Measurements from ENCODE around the gene AMT.

The AMT gene

DNA sequence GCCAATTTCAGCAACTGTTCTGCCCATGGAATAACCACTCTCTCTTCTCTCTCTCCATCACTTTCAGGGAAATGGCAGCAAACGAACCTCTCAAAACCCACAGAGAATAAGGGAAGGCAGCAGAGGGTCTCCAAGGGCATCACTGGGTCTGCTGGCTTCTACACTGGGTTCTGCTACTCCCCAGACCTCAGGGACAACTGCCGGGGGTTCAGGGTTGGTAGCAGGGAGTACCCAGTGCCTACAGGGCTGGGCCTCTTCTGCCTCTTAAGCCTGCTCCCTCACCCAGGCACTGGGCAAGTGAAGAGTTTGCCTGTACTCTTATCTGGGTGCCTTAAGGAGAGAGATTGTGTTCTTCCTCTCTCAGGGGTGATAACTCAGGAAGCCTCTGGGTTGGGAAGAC is 7.5 kb downstream of the AMT start:
- Histone ChIP-seq H2AFZ (ENCODE audit: low read length) (no peak overlapping the region), H3K14ac (ENCODE audit: low read length) (no peak overlapping the region)
- WGBS, 2 donors (ENCODE audit: extremely low coverage in 2 of 2, insufficient read length in 2 of 2, insufficient replicate concordance in 1 of 2) = no CpG with 5 or more reads among the region's 2 CpGs

DNA sequence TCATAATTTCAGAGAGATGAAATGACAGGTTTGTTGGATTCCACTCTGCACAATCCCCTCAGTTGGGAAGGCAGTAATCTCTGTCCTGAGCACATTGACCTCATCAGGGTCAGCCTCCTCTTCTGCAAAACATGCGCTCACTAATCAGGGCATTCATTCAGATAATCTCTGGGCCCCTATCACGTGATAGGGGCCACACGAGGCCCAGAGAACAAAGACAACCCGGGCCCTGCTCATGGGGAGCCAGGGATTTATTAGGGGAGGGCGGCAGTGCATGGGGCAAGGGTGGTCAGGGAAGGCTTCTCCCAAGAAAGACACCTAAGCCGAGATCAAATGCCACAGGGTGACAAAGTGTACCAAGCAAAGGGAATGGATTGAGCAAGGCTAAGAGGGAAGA is 8.9 kb downstream of the AMT start:
- DNase-seq (ENCODE audit: low spot score) = no peak
- H3K9ac ChIP-seq (ENCODE audit: low read depth, low read length, poor library complexity) = no peak overlapping the region
- H2AFZ ChIP-seq (ENCODE audit: low read length) = no peak overlapping the region
- WGBS, 2 donors (ENCODE audit: extremely low coverage in 2 of 2, insufficient read length in 2 of 2, insufficient replicate concordance in 1 of 2) = no CpG with 5 or more reads among the region's 6 CpGs
- H3K9me3 ChIP-seq (replicated peaks in 1 of 2; ENCODE audit: control insufficient read depth in 2 of 2, insufficient read depth in 1 of 2, low read depth in 1 of 2, low read length in 2 of 2) = no peaks in the 10 kb centered on the region
- no peak overlapping the region for H3K23ac ChIP-seq (ENCODE audit: low read depth, low read length, poor library complexity)
- peaks cover 10 to 11% of the 10 kb centered on the region in 2 donors for H3K4me1 ChIP-seq (ENCODE audit: control insufficient read depth in 2 of 2, insufficient read depth in 1 of 2, low read depth in 1 of 2, low read length in 2 of 2)
- no peak overlapping the region for H3K14ac ChIP-seq (ENCODE audit: low read length)
- H2BK5ac ChIP-seq (ENCODE audit: low read length) = no peak overlapping the region
- no peak overlapping the region for H2AK5ac ChIP-seq (ENCODE audit: low read depth, low read length)
- no peak overlapping the region for H3K27ac ChIP-seq (replicated peaks; ENCODE audit: low read length)
- no peaks in the 10 kb centered on the region for H3K27me3 ChIP-seq (ENCODE audit: control insufficient read depth in 3 of 3, insufficient read depth in 3 of 3, low read depth in 1 of 3, low read length in 3 of 3)
- peak overlapping the region in 1 of 2 donors; percentile 58 for H3K4me3 ChIP-seq (ENCODE audit: low read length in 2 of 2)
- no peak overlapping the region for H2BK15ac ChIP-seq (ENCODE audit: low read length)
- H3K4ac ChIP-seq (ENCODE audit: low read length) = no peak overlapping the region
- H3K36me3 ChIP-seq (replicated peaks in 1 of 2; ENCODE audit: control insufficient read depth in 2 of 2, insufficient read depth in 2 of 2, low read length in 2 of 2) = peaks cover 2 to 28% of the 10 kb centered on the region in 2 donors
- no peak overlapping the region for H3K18ac ChIP-seq (ENCODE audit: low read length)
- peaks cover 5% of the 10 kb centered on the region for H3K79me1 ChIP-seq (ENCODE audit: low read depth, low read length)
- H2BK120ac ChIP-seq (ENCODE audit: low read depth, low read length) = no peak overlapping the region
- no peak overlapping the region for H4K91ac ChIP-seq (ENCODE audit: low read depth, low read length, poor library complexity)
- H2BK12ac ChIP-seq (ENCODE audit: low read length) = no peak overlapping the region
- H3K4me2 ChIP-seq (ENCODE audit: insufficient read depth, low read length, poor library complexity, severe bottlenecking) = no peak overlapping the region
- H4K8ac ChIP-seq (ENCODE audit: low read depth, low read length) = no peak overlapping the region

More for the DNA sequence above, 7.5 kb downstream of the AMT start:
- H3K4me2 ChIP-seq (ENCODE audit: insufficient read depth, low read length, poor library complexity, severe bottlenecking) = no peak overlapping the region
- H3K4me1 ChIP-seq (ENCODE audit: control insufficient read depth in 2 of 2, insufficient read depth in 1 of 2, low read depth in 1 of 2, low read length in 2 of 2) = peaks cover 10 to 11% of the 10 kb centered on the region in 2 donors
- no peak overlapping the region for H2AK5ac ChIP-seq (ENCODE audit: low read depth, low read length)
- no peak overlapping the region for H3K23ac ChIP-seq (ENCODE audit: low read depth, low read length, poor library complexity)
- no peak for DNase-seq (ENCODE audit: low spot score)
- H3K18ac ChIP-seq (ENCODE audit: low read length) = no peak overlapping the region
- H3K4me3 ChIP-seq (ENCODE audit: low read length in 2 of 2) = no peak overlapping the region
- no peaks in the 10 kb centered on the region for H3K9me3 ChIP-seq (replicated peaks in 1 of 2; ENCODE audit: control insufficient read depth in 2 of 2, insufficient read depth in 1 of 2, low read depth in 1 of 2, low read length in 2 of 2)
- no peak overlapping the region for H3K4ac ChIP-seq (ENCODE audit: low read length)
- no peak overlapping the region for H2BK12ac ChIP-seq (ENCODE audit: low read length)
- H2BK5ac ChIP-seq (ENCODE audit: low read length) = no peak overlapping the region
- peaks cover 2 to 28% of the 10 kb centered on the region in 2 donors for H3K36me3 ChIP-seq (replicated peaks in 1 of 2; ENCODE audit: control insufficient read depth in 2 of 2, insufficient read depth in 2 of 2, low read length in 2 of 2)
- no peak overlapping the region for H3K27ac ChIP-seq (replicated peaks; ENCODE audit: low read length)
- H2BK15ac ChIP-seq (ENCODE audit: low read length) = no peak overlapping the region
- peaks cover 8% of the 10 kb centered on the region for H3K79me1 ChIP-seq (ENCODE audit: low read depth, low read length)
- H2BK120ac ChIP-seq (ENCODE audit: low read depth, low read length) = no peak overlapping the region
- no peak overlapping the region for H4K8ac ChIP-seq (ENCODE audit: low read depth, low read length)
- H3K9ac ChIP-seq (ENCODE audit: low read depth, low read length, poor library complexity) = no peak overlapping the region
- H3K27me3 ChIP-seq (ENCODE audit: control insufficient read depth in 3 of 3, insufficient read depth in 3 of 3, low read depth in 1 of 3, low read length in 3 of 3) = no peaks in the 10 kb centered on the region
- no peak overlapping the region for H4K91ac ChIP-seq (ENCODE audit: low read depth, low read length, poor library complexity)

DNA sequence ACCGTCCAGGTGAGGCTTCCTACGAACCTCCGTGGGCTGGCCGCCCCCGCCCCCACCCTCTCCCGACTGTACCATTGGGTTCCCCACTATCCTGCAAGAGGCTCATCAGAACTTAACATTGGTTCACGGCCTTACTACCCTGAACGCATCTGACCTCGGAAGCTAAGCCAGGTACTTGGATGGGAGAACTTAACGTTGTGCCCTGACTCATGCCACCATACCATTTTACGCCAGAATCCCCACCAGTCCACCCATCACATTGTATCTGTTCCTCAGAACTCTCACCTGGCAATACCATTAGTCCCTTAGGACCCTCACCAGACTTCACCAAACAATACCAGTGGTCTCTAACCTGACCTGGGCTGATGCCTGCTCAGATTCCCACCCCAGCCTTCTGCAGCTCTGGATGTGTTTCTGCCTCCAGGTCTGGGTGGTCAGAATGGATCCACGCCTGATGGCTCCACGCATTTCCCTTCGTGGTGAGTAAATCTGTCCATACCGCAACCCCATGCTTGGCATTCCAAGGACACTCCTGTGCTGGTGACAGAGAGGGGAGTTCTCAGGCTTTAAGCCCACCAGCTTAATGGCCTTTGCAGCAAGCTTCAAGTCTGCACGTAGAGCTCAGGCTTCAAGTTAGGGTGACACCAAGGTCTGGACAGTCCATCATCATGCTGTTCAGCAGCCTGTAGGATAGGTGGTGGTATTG is 9.5 kb downstream of the AMT start:
- Histone ChIP-seq H3K4ac (ENCODE audit: low read length) (no peak overlapping the region), H3K27me3 (ENCODE audit: control insufficient read depth in 3 of 3, insufficient read depth in 3 of 3, low read depth in 1 of 3, low read length in 3 of 3) (no peaks in the 10 kb centered on the region), H2AFZ (ENCODE audit: low read length) (peak overlapping the region; percentile 81), H3K36me3 (replicated peaks in 1 of 2; ENCODE audit: control insufficient read depth in 2 of 2, insufficient read depth in 2 of 2, low read length in 2 of 2) (peaks cover 2 to 25% of the 10 kb centered on the region in 2 donors), H2BK15ac (ENCODE audit: low read length) (peak overlapping the region; percentile 42), H2AK5ac (ENCODE audit: low read depth, low read length) (peak overlapping the region; percentile 64), H2BK5ac (ENCODE audit: low read length) (peak overlapping the region; percentile 80), H3K4me3 (ENCODE audit: low read length in 2 of 2) (peak overlapping the region; percentile 58 to 87), H3K23ac (ENCODE audit: low read depth, low read length, poor library complexity) (no peak overlapping the region), H3K9me3 (replicated peaks in 1 of 2; ENCODE audit: control insufficient read depth in 2 of 2, insufficient read depth in 1 of 2, low read depth in 1 of 2, low read length in 2 of 2) (no peaks in the 10 kb centered on the region), H4K91ac (ENCODE audit: low read depth, low read length, poor library complexity) (no peak overlapping the region), H3K4me1 (ENCODE audit: control insufficient read depth in 2 of 2, insufficient read depth in 1 of 2, low read depth in 1 of 2, low read length in 2 of 2) (peaks cover 10 to 11% of the 10 kb centered on the region in 2 donors), H2BK12ac (ENCODE audit: low read length) (no peak overlapping the region), H3K27ac (replicated peaks; ENCODE audit: low read length) (peak overlapping the region; percentile 71), H2BK120ac (ENCODE audit: low read depth, low read length) (no peak overlapping the region), H3K14ac (ENCODE audit: low read length) (no peak overlapping the region), H3K18ac (ENCODE audit: low read length) (peak overlapping the region; percentile 95), H3K9ac (ENCODE audit: low read depth, low read length, poor library complexity) (peak overlapping the region; percentile 95), H4K8ac (ENCODE audit: low read depth, low read length) (no peak overlapping the region), H3K79me1 (ENCODE audit: low read depth, low read length) (peaks cover 5% of the 10 kb centered on the region), H3K4me2 (ENCODE audit: insufficient read depth, low read length, poor library complexity, severe bottlenecking) (peak overlapping the region; percentile 91)
- DNase-seq (ENCODE audit: low spot score) = no peak
- no CpG with 5 or more reads among the region's 16 CpGs for WGBS, 2 donors (ENCODE audit: extremely low coverage in 2 of 2, insufficient read length in 2 of 2, insufficient replicate concordance in 1 of 2)

DNA sequence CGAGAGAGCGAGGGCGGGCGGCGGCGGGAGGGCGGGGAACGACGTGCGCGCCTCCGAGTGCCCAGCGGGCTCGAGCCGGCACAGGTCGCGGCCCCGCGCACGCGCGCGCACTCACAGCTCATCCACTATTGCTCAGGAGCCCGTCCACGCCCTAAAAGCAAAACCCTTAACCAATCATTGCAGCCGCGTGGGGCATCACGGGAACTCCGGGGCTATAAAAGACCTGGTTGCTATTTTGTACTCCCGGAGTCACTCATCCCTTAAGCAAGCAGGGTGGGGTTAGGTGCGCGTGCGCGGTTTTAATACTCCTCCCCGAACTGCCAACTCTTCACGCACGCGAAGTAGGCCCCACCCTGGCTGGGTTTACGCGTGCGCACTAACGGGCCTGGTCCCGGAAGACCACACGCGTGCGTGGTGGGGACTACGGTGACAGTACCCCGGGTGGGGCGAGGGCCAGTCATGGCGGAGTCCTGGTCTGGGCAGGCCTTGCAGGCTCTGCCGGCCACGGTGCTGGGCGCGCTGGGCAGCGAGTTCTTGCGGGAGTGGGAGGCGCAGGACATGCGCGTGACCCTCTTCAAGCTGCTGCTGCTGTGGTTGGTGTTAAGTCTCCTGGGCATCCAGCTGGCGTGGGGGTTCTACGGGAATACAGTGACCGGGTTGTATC is 10.2 kb downstream of the AMT start, which contains the start of the genes RHOA and TCTA:
Gene RHOA (minus strand): TSS at position 9 of the 664 bp plus-strand sequence. CDS start 36,387 bp downstream, outside the sequence.
Gene TCTA (plus strand): TSS at position 456 of the 664 bp plus-strand sequence. CDS start 4 bp downstream, at position 460.
- H3K4ac ChIP-seq (ENCODE audit: low read length) = no peak within 1 kb of the TSS
- H3K36me3 ChIP-seq (replicated peaks in 1 of 2; ENCODE audit: control insufficient read depth in 2 of 2, insufficient read depth in 2 of 2, low read length in 2 of 2) = peaks cover 2 to 25% of the 10 kb centered on the region in 2 donors
- WGBS, 2 donors (ENCODE audit: extremely low coverage in 2 of 2, insufficient read length in 2 of 2, insufficient replicate concordance in 1 of 2) = no CpG with 5 or more reads among the region's 62 CpGs
- H3K4me3 ChIP-seq (ENCODE audit: low read length in 2 of 2) = peak within 1 kb of the TSS; percentile 58 to 88
- H4K91ac ChIP-seq (ENCODE audit: low read depth, low read length, poor library complexity) = no peak within 1 kb of the TSS
- H3K4me1 ChIP-seq (ENCODE audit: control insufficient read depth in 2 of 2, insufficient read depth in 1 of 2, low read depth in 1 of 2, low read length in 2 of 2) = peaks cover 10 to 11% of the 10 kb centered on the region in 2 donors
- H3K23ac ChIP-seq (ENCODE audit: low read depth, low read length, poor library complexity) = peak within 1 kb of the TSS; percentile 97
- peak; percentile 98 for DNase-seq (ENCODE audit: low spot score)
- H2BK12ac ChIP-seq (ENCODE audit: low read length) = no peak within 1 kb of the TSS
- peak within 1 kb of the TSS; percentile 91 for H3K4me2 ChIP-seq (ENCODE audit: insufficient read depth, low read length, poor library complexity, severe bottlenecking)
- H2BK120ac ChIP-seq (ENCODE audit: low read depth, low read length) = no peak within 1 kb of the TSS
- H2BK5ac ChIP-seq (ENCODE audit: low read length) = peak within 1 kb of the TSS; percentile 92
- peak within 1 kb of the TSS; percentile 97 for H3K9ac ChIP-seq (ENCODE audit: low read depth, low read length, poor library complexity)
- H3K27ac ChIP-seq (replicated peaks; ENCODE audit: low read length) = peak within 1 kb of the TSS; percentile 98
- no peaks in the 10 kb centered on the region for H3K27me3 ChIP-seq (ENCODE audit: control insufficient read depth in 3 of 3, insufficient read depth in 3 of 3, low read depth in 1 of 3, low read length in 3 of 3)
- peaks cover 5% of the 10 kb centered on the region for H3K79me1 ChIP-seq (ENCODE audit: low read depth, low read length)
- peak within 1 kb of the TSS; percentile 99 for H3K18ac ChIP-seq (ENCODE audit: low read length)
- no peak within 1 kb of the TSS for H3K14ac ChIP-seq (ENCODE audit: low read length)
- H2AK5ac ChIP-seq (ENCODE audit: low read depth, low read length) = peak within 1 kb of the TSS; percentile 90
- H2AFZ ChIP-seq (ENCODE audit: low read length) = peak within 1 kb of the TSS; percentile 88
- no peak within 1 kb of the TSS for H4K8ac ChIP-seq (ENCODE audit: low read depth, low read length)
- peak within 1 kb of the TSS; percentile 42 for H2BK15ac ChIP-seq (ENCODE audit: low read length)
- H3K9me3 ChIP-seq (replicated peaks in 1 of 2; ENCODE audit: control insufficient read depth in 2 of 2, insufficient read depth in 1 of 2, low read depth in 1 of 2, low read length in 2 of 2) = no peaks in the 10 kb centered on the region

All from neuronal stem cell (in vitro differentiated cells).